Hindlimb muscle (tissue), 1 donor: Measurements from ENCODE around the gene RSPRY1. TPM values are rescaled to one million over a fixed set of nuclear protein-coding genes. Genes with fewer than 3 reads are reported as not detected.
"Not testable (repeated sequence)": the region's sequence is repeated elsewhere in the genome, so short reads cannot be mapped to it uniquely, and the experiment has no call there.

ENCODE experiments used
- DNase-seq: peaks from one replicate; pipeline ENCODE4 v3.0.0-alpha.2; 2013
- polyA plus RNA-seq: library from polyadenylated mRNA; unstranded; fragments of 120-200 nt; gene quantifications from one replicate; pipeline ENCODE4 v1.2.1, GENCODE V29; 2013; ENCODE audit not compliant: insufficient read length

The RSPRY1 gene
- polyA plus RNA-seq, 1 donor, result 22.8 TPM

GRCh38 chr16:57256601-57257395, 70.7 kb downstream of the RSPRY1 start:
- no peak for DNase-seq

GRCh38 chr16:57257455-57258070, 71.4 kb downstream of the RSPRY1 start:
- no peak for DNase-seq

GRCh38 chr16:57258226-57258909, 72.2 kb downstream of the RSPRY1 start:
- DNase-seq, result no peak

- no peak for DNase-seq
Observed at GRCh38 chr16:57258910-57259475, 72.9 kb downstream of the RSPRY1 start.

GRCh38 chr16:57260294-57260929, 74.3 kb downstream of the RSPRY1 start:
- DNase-seq, result no peak

GRCh38 chr16:57261806-57262205, 75.7 kb downstream of the RSPRY1 start:
- no peak for DNase-seq

- no peak for DNase-seq
Observed at GRCh38 chr16:57262841-57263540, 76.9 kb downstream of the RSPRY1 start.

- DNase-seq, result no peak
Observed at GRCh38 chr16:57263541-57264351, 77.6 kb downstream of the RSPRY1 start.

GRCh38 chr16:57264381-57264780, 78.3 kb downstream of the RSPRY1 start:
- DNase-seq, result no peak

GRCh38 chr16:57264950-57265371, 78.8 kb downstream of the RSPRY1 start:
- no peak for DNase-seq

GRCh38 chr16:57265850-57266530, 79.9 kb downstream of the RSPRY1 start:
- DNase-seq, result no peak

- no peak for DNase-seq
Observed at GRCh38 chr16:57266531-57267260, 80.6 kb downstream of the RSPRY1 start.

GRCh38 chr16:57267343-57267742, 81.2 kb downstream of the RSPRY1 start:
- not testable (repeated sequence) for DNase-seq

GRCh38 chr16:57268804-57269800, 83.0 kb downstream of the RSPRY1 start:
- no peak for DNase-seq

GRCh38 chr16:57270221-57271062, 84.3 kb downstream of the RSPRY1 start:
- DNase-seq, result no peak

- no peak for DNase-seq
Observed at GRCh38 chr16:57271063-57271345, 84.9 kb downstream of the RSPRY1 start.

- no peak for DNase-seq
Observed at GRCh38 chr16:57271867-57272495, 85.9 kb downstream of the RSPRY1 start.
